ENCODE results near the gene SCYGR3.

SCYGR3 gene, protein sequence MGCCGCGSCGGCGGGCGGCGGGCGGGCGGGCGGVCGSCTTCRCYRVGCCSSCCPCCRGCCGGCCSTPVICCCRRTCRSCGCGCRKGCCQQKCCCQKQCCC

DNA sequence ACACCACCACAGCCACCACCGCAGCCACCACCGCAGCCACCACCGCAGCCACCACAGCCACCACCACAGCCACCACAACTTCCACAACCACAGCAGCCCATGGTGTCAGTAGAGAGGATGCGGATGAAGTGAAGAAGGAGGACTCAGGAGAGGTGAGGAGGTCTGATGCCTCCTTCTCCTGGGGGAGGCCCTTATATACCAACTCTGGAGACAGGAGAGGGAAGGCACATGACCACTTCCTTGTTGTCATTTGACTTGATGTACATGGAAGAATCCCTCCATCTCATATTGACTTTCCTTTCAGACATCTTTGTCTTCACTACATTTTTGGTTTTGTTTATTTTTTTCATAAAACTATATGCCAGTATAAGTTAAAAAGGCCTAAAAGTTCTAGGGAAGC lies at the start of gene SCYGR3:
SCYGR3 (minus strand) TSS at position 101 of the 400 bp plus-strand sequence; CDS start at position 101, 0 bp downstream.
- DNase-seq (ENCODE audit: low spot score) = no peak

- DNase-seq (ENCODE audit: low spot score) = no peak
These were observed 47.2 kb upstream of the SCYGR3 start for GRCh38 chr2:227661827-227662226.

- no peak for DNase-seq (ENCODE audit: low spot score)
These were observed 46.5 kb upstream of the SCYGR3 start for GRCh38 chr2:227661025-227661649.

DNA sequence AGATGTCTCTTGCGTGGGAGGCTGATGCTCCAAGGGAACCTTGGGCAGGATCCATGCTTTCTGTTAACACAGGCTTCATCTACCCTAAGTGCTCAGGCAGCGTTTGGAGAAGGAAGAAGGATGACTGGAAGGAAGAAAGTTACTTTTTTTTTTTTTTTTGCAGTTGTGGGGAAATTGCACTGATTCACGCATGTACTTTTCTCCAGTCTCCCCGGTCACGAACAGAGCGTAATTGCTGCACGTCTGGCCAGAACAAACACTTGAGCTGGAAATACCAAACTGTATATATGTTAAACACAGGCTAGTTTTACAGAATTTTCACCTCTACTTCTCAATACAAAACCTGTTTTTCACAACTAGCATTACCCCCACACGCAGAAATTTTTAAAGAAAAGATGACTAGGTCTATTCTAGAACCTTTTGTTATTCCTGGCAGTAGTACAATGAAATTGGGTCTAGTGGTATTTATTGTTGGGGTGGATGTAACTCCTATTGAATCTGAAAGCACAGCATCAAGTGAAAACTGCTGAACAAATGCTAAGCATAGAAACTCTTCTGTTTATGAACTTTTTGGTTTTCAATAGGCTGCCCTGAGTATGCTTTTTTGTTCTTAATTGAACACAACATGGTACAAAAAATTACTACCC lies 42.7 kb upstream of the SCYGR3 start:
- no peak for DNase-seq (ENCODE audit: low spot score)

DNA sequence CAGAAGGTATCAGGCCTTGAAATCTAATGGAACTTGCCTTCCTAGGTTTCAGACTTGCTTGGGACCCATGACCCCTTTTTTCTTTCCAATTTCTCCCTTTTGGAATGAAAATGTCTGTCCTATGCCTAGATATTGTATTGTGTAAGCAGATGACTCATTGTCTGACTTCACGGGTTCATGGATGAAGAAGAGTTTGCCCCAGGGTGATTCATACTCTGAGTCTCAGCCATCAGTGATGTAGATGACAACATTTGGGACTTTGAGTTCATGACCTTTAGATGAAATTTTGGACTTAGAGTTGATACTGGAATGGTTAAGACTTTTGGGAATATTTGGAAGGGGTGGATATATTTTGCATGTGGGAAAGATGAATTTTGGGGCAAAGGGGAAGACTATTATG lies 40.8 kb upstream of the SCYGR3 start:
- peak; percentile 70 for DNase-seq (ENCODE audit: low spot score)

- no peak for DNase-seq (ENCODE audit: low spot score)
These were observed 39.8 kb upstream of the SCYGR3 start for GRCh38 chr2:227654426-227654825.

DNA sequence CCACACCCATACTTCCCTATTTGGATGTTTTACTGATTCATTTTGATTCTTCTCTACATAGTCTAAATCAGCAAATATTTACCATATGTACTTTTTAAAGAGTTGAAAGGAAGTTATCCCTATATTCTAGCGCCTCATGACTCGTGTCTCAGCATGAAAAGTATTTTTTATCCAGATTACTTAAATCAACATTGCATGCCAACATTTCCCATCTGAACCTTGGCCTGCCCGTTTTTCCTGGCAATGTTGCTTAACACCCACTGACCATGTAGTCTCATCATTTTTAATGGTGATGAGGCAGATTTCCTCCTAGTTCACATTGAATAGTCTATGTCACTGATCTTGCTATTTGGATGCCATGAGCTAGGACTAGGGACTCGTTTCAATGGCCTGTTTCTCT lies 38.8 kb upstream of the SCYGR3 start:
- DNase-seq (ENCODE audit: low spot score) = no peak

GRCh38 chr2:227643990-227644551 lies 29.4 kb upstream of the SCYGR3 start:
- no peak for DNase-seq (ENCODE audit: low spot score)

GRCh38 chr2:227642656-227643055 lies 28.0 kb upstream of the SCYGR3 start:
- DNase-seq (ENCODE audit: low spot score) = no peak

DNA sequence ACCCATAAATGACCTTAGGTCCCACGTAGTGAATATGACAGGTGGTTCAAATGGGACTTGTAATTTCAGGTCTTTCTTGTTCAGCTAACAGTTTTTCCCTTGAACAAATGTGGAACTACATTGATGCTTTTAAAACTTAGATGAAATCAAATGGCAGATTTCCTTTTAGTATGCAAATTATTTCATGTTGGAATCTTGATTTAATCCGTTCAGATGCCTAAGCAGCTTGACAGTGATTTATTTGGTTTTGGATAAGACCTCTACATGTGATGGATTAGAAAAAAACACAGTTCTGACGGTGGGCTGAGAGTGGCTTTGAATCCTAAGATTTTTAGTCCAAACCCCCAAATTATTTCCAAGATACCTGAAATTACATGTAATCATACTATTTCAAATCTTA lies 19.6 kb upstream of the SCYGR3 start:
- DNase-seq (ENCODE audit: low spot score) = no peak

DNA sequence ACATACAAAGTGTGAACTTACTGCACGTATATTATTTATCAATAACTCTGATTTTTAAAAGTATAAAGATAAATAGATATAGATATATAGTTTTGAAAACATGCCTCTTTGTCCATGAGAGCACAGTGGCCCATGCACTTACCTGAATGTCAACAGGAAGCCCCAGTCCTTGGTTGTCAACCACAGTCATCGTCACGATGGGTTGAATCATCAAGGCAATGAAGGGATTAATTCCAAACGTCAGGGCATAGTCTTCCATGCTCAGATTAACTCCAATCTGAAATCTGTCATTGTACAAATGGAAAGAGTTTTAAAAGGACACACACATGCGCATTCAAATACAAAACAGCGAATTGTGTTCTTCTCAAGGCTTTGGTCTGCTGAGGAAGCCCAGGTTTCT lies 18.2 kb upstream of the SCYGR3 start:
- no peak for DNase-seq (ENCODE audit: low spot score)

DNA sequence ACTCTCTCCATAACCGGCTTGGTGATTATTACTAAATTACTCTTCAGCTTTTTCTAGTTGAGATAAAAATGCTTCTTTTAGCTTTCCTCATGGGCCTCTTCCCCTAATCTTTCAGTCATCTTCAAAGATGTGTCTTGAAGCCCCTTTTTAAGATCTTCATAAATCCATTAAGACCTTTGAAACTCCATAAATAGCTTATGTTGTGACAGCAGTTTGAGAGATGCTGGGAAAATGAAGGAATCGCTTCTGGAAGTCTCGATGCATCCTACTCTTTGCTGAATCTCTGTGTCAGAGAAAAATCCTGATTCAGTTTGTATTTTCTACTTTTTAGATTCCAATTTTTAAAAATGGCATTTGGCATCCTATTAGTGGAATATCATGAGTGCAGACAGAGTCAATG lies 15.7 kb upstream of the SCYGR3 start:
- no peak for DNase-seq (ENCODE audit: low spot score)

DNA sequence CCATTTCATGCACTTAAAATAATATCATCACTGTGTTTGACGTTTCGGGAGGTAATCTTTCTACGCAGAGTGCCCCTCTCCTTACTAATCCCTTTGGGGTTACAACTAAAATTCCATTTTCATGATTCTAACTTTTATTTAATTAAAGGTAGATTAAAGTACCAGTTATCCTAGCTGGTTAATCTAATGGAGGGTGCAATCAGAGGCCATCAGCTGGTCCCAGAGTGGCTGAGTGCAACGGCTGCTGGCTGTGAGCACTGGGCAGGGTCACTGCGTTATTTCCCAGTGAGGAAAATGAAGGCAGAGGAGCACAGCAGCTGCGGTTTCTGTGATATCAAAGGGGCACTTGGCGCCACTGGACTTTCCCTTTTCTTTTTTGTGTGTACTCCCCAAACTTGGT lies 14.8 kb upstream of the SCYGR3 start:
- no peak for DNase-seq (ENCODE audit: low spot score)

DNA sequence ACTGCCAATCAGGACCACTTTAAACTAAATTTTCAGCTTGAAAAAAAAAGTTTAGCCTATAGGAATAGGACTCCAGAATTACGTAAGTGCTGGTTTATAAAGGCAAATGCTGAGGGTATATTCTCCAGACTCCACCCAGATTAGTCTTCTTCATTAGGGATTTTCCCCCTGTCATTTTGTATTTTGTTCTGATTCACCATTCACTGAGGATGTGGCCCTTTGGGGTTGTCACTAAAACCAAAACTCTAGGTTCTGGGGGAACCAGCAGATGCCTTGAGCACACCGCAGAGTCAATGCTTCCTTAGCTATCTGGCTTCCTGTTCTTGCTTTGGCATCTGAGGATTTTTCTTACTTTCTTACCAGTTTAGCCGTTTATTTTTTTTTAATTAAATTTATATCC lies 13.1 kb upstream of the SCYGR3 start:
- no peak for DNase-seq (ENCODE audit: low spot score)

DNA sequence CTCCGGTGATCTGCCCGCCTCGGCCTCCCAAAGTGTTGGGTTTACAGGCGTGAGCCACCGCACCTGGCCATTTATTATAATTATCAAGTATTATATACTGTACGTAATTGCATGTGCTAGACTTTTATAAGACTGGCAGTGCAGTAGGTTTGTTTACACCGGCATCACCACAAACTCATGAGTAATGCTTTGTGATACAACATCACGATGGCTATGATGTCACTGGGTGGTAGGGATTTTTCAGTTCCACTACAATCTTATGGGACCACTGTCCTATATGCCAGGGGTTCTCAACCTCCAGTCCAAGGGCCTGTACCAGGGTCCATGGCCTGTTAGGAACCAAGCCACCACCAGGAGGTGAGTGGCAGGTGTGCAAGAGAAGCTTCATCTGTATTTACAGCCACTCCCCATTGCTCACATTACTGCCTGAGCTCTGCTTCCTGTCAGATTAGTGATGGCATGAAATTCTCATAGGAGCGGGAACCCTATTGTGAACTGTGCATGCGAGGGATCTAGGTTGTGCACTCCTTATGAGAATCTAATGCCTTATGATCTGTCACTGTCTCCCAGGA lies 12.0 kb upstream of the SCYGR3 start:
- DNase-seq (ENCODE audit: low spot score) = no peak

GRCh38 chr2:227625420-227625819 lies 10.8 kb upstream of the SCYGR3 start:
- DNase-seq (ENCODE audit: low spot score) = no peak

- peak; percentile 71 for DNase-seq (ENCODE audit: low spot score)
These were observed 8.6 kb upstream of the SCYGR3 start for GRCh38 chr2:227623226-227623625.

DNA sequence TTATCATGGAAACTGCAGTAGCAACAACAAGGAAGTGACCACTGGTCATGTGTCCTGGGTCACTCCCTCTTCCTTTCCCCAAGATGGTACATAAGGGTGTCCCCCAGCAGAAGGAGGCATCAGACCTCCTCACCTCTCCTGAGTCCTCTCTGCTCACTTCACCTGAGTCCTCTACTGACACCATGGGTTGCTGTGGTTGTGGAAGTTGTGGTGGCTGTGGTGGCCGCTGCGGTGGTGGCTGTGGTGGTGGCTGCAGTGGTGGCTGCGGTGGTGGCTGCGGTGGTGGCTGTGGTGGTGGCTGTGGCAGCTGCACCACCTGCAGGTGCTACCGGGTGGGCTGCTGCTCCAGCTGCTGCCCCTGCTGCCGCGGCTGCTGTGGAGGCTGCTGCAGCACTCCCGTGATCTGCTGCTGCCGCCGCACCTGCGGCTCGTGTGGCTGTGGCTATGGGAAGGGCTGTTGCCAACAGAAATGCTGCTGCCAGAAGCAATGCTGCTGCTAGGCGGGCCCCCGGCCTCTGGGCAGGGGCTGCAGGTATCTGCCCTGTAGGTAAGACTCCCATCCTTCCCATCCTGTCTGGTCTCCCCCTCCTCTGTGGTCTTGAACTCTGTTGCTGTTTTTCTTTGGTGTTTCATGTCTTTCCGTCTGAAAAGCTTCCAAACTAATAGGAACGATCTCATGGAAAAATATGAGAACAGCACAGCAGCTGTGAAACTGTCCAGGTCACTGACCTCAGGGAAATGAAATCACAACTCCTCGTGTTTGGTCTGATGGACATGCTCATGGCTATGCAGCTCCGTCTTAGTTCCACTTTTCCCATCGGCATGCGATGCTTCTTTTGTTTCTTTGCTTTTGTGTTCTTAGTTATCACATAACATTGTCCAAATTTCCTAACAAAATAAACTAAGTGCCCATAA lies 2.9 kb upstream of the SCYGR3 start, which contains the start of gene SCYGR4:
SCYGR4 (plus strand) TSS at position 183 of the 915 bp plus-strand sequence; CDS start at position 183, 0 bp downstream.
- no peak for DNase-seq (ENCODE audit: low spot score)

DNA sequence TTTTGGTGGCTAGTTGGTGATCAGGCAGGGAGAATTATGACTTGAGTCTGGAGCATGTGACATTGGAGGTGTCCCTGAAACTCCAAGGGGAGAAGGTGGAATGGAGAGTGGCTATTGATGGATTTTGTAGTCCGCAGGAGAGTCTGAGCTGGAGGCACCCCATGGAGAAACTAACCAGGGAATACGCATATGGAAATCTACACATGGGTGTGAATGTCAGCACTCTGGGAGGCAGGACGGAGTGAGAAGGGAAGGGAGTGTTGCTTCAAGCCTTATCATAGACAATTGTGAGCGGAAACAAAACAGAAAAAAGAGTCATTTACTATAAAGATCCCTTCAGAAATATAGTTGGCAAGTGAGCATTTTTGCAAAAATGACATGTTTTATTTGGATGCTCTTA lies 2.0 kb upstream of the SCYGR3 start:
- DNase-seq (ENCODE audit: low spot score) = no peak

- DNase-seq (ENCODE audit: low spot score) = no peak
These were observed 1.3 kb upstream of the SCYGR3 start for GRCh38 chr2:227615906-227616305.

GRCh38 chr2:227615181-227615580 lies 541 bp upstream of the SCYGR3 start:
- no peak for DNase-seq (ENCODE audit: low spot score)

DNA sequence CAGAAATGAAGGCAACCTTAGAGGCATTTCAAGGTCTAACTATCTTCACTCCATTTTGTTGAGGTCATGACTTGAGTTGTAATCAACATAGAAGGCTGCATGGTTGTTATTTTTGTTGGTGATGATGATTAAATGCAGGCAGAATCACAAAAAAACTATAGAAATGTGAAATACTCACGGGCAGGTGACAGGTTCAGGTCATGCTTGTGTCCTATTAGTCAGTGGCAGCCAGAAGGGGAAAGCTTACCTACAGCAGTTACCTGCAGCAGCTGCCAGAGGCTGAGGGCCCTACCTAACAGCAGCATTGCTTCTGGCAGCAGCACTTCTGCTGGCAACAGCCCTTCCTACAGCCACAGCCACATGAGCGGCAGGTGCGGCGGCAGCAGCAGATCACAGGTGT lies 394 bp downstream of the SCYGR3 start:
- DNase-seq (ENCODE audit: low spot score) = no peak

All from kidney capillary endothelial cell (primary cell).